GM19193 (cell line): Measurements from ENCODE around the gene HS6ST1.

Experiments
- POLR2A ChIP-seq: IDR thresholded peaks from 4 replicates; pipeline ENCODE4 v1.6.1; 2011; ENCODE audit not compliant: insufficient read depth, insufficient read length; ENCODE audit errors: extremely low read depth

HS6ST1 gene

GRCh38 chr2:128357506-128358370 is 39.1 kb upstream of the HS6ST1 start:
- TF ChIP-seq POLR2A, result no peak

- no peak for TF ChIP-seq POLR2A
Observed at GRCh38 chr2:128356127-128356526, 37.5 kb upstream of the HS6ST1 start.

- no peak for TF ChIP-seq POLR2A
Observed at GRCh38 chr2:128354726-128355470, 36.2 kb upstream of the HS6ST1 start.

DNA sequence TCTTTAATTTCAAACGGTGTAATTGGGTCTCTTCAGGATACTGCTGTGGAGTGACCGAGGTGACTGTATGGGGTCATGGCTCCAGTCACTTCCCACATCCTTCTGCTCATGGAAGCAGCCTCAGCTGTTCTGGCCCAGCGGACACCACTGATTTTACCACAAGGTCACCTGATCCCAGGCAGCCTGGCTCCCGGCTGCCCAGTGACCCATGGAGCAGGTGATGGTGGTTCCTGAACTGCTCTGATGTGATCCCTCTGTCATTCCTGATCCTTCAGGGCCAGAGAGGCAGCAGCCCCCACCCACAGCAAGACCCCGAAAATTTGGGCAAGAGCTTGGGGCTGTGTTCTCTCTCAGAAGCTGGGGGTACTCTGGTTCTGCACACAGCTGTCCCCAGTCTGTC is 35.5 kb upstream of the HS6ST1 start:
- no peak for TF ChIP-seq POLR2A

DNA sequence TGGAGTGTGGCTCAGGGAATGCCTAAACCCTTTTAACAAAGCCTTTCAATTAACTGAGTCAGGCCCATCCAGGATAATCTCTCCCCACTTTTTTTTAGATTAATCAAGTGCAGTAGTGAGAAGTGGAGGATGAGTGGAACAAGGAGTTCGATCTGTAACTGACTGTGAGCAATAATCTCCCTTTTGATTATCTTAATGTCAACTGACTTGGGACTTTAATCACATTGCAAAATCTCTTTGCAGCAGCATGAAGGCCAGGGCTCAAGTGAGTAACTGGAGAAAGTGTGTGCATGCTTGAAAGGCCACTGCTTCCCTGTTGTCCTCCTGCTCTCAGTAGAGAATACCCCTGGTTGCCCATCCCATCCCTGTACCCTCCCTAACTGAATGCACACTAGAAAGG is 32.1 kb upstream of the HS6ST1 start:
- no peak for TF ChIP-seq POLR2A

GRCh38 chr2:128348701-128349100 is 30.0 kb upstream of the HS6ST1 start:
- no peak for TF ChIP-seq POLR2A

DNA sequence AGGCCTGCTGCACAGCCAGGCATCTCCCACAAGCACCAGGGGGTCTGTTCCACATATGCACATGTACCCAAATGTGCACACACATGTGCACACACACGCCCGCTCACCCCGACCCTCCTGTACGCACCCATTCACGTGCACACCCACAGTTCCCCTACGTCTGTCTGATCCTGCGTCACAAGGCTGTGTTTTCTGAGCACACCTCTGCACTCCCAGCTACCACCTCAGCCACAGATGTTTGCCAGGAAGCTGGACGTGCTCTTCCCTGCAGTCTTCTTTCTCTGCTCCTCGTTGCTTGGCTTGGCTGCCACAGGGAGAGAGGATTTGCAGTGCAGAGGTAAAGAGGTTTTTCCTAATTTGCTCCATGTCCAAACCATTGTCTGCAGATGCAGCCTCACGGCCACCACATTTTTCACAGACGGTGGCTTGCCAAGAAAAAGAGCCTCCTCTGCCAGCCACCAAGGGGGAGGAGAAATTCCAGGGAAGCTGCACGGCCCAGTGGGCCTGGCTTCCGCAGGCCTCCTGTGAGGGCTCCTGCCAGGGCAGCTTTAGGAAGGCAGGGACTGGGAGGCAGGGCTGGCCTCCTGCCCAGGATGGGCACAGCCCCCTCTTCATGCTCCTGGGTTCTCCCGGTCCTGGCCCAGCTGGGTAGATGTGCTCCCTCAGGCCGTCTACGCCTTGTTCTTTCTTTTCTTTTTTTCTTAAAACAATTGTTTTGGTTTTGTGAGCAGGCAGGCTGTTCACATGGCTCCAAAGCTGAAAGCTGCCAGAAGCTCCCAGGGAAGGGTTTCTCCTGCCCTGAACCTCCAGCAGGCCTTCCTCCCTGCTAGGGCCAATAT is 29.3 kb upstream of the HS6ST1 start:
- no peak for TF ChIP-seq POLR2A

DNA sequence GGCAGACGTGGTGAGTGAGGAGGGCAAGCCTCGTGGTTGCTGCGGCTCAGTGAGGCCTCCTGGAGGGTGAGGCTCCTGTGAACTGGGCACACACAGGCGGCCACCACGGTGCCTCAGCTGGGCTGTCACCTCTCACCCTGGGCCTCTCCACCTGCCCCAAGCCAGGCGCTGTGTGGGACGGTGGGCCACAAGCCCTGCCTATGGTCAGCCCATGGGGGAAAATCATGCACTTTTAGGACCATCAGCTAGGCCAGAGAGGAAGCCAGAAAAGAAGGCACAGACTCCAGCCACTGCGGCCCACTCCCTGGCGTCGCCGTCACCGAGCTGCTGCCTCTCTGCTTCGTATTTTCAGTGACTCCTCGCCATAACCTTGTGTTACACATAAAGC is 28.5 kb upstream of the HS6ST1 start:
- no peak for TF ChIP-seq POLR2A

DNA sequence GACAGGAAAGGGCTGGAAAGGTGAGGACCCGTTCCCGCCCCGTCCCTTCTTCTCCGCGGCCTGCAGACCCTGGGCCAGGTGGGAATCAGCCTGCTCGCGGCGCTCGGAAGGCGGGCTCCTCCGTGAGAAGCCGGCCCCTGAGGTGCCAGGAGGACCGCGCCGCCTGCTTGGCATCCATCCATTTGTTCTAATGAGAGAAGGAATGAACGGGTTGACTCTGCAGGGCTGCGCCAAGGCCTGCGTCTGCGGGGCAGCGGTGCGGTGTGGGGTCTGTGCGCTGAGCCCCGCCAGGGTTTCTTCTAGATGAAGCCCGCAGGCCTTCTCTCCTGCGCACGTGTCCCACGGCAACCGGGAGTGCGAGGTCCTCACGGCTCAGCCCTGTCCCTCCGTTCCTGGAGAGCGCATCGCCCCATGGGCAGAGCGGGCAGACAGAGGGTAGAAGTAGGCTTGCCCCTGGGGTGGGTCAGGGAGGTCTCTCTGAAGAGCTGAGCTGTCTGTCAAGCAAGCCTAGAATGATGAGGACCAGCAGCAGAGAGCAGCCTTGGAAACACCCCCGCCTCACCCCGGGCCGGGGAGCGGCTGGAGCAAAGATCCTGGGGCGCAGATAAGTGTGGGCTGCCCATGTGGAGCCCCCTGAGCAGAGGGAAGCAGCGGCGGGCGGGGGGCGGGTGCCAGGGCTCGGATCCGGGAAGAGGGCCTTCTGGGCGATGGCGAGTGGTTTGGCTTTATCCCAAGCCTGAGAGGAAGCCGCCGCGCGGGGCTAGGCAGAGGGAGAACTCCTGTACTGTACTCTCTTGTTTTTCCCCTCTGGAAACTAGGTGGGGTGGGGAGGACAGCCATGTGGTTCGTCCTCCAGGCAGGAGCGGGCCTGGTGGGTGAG is 27.9 kb upstream of the HS6ST1 start:
- no peak for TF ChIP-seq POLR2A

GRCh38 chr2:128345436-128346165 is 26.9 kb upstream of the HS6ST1 start:
- no peak for TF ChIP-seq POLR2A

DNA sequence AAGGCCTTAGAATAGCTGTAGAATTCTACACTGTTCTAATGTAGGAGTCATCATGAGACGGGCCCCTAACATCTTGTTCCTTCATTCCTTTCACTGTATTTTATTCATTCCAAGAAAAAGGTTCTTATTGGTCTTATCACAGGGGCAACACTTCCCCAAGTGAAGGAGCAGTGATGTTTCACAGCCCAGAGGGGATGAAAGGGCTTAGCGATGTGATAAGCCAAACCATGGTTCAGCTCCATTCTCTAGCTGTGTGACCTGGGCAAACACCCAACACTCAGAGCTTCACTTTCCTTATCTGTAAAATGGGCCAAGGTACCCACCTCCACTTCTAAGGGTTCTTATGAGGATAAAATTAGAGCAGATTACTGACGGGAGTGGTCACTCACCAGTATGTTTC is 25.4 kb upstream of the HS6ST1 start:
- TF ChIP-seq POLR2A, result no peak

GRCh38 chr2:128343459-128343858 is 24.8 kb upstream of the HS6ST1 start:
- TF ChIP-seq POLR2A, result no peak

DNA sequence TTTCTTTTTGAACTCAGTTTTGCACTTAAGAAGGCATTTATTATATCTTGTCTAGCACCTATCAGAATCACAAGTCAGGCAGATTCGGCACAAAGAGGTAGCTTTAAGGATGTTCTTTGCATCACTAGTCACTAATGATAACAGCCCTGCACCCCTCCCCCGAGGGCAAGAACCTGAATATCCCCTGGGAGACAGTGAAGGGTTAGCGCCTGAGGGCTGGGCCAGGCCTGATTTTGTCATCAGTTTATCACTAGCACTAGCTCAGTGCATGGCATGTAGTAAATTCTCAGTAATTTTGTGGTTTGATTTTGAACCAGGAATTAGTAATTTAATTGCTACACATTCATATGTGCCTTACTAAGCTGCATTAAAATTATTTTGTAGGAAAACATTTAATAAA is 23.9 kb upstream of the HS6ST1 start:
- TF ChIP-seq POLR2A, result no peak

DNA sequence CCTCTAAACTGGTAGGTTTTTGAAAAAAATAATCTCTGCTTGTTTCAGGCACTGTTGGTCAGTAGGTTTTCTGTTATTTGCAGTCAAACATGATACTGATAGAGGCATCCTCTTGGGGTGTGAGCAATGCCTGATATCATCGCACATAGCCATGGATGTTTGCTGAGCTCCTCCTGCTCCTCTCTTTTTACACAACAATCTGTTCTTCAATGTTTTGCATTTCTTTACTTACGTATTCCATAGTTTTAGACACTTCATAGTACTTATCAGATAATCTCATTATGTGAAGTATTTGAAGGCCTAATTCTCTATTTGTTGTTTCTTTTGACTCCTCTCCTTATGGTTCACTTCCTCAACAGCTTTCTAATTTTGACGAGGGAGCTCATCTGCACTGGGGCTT is 23.0 kb upstream of the HS6ST1 start:
- TF ChIP-seq POLR2A, result no peak
